HepG2 (cell line): ENCODE data around the gene H2AZ2. TPM values are rescaled to one million over a fixed set of nuclear protein-coding genes. Genes with fewer than 3 reads are reported as not detected.
A peak's percentile ranks its signal among the peaks of the same experiment; 100 is the strongest.

Experiments used
- CAMTA2 ChIP-seq: sonication (generic); formaldehyde crosslinking; IDR thresholded peaks from 2 replicates; pipeline ENCODE4 v1.4.0; 2020; ENCODE audit warnings: mild to moderate bottlenecking, missing genetic modification reagents, borderline replicate concordance
- CCDC6 ChIP-seq: sonication (generic); formaldehyde crosslinking; IDR thresholded peaks from 2 replicates; pipeline ENCODE4 v1.8.1; 2022; ENCODE audit warnings: mild to moderate bottlenecking, missing genetic modification reagents, moderate library complexity
- CENPT ChIP-seq: sonication (generic); formaldehyde crosslinking; IDR thresholded peaks from 2 replicates; pipeline ENCODE4 v1.8.0; 2022; ENCODE audit warnings: low read depth, mild to moderate bottlenecking, moderate library complexity, missing genetic modification reagents
- FOXC1 ChIP-seq: sonication (generic); formaldehyde crosslinking; IDR thresholded peaks from 2 replicates; pipeline ENCODE4 v1.8.0; 2022; ENCODE audit warnings: mild to moderate bottlenecking, missing genetic modification reagents, borderline replicate concordance
- FOXK1 ChIP-seq: sonication (generic); formaldehyde crosslinking; IDR thresholded peaks from 2 replicates; pipeline ENCODE4 v1.4.0; 2020; ENCODE audit warnings: low read depth, missing genetic modification reagents, borderline replicate concordance
- FOXP1 ChIP-seq, 2 experiments: fragments of 450-650 bp in 1 of 2; IDR thresholded peaks; 2 replicates each; pipeline ENCODE4 v1.6.1; 2017 to 2018; ENCODE audit warnings: antibody characterized with exemption in 1 of 2
- HHEX ChIP-seq: IDR thresholded peaks from 2 replicates; pipeline ENCODE4 v1.6.1; 2016; ENCODE audit warnings: control low read depth
- MAZ ChIP-seq, 2 experiments: sonication (generic) in 1 of 2; formaldehyde crosslinking in 1 of 2; IDR thresholded peaks; 2 replicates each; pipeline versions ENCODE4 v1.5.0 to v1.6.1; 2012 to 2020; ENCODE audit warnings: low read depth in 2 of 2, mild to moderate bottlenecking in 2 of 2, borderline replicate concordance in 1 of 2, improper control_type of control experiment in 1 of 2, low read length in 1 of 2, missing genetic modification reagents in 1 of 2, moderate library complexity in 1 of 2
- MTA1 ChIP-seq: sonication (generic); formaldehyde crosslinking; IDR thresholded peaks from 2 replicates; pipeline ENCODE4 v1.4.0; 2020; ENCODE audit warnings: missing genetic modification reagents, mild to moderate bottlenecking, borderline replicate concordance
- NFE2L1 ChIP-seq: sonication (generic); formaldehyde crosslinking; IDR thresholded peaks from 2 replicates; pipeline ENCODE4 v1.4.0; 2020; ENCODE audit warnings: missing genetic modification reagents, mild to moderate bottlenecking, borderline replicate concordance
- REPIN1 ChIP-seq: sonication (generic); formaldehyde crosslinking; IDR thresholded peaks from 2 replicates; pipeline ENCODE4 v1.8.0; 2022; ENCODE audit warnings: missing genetic modification reagents, low read depth, mild to moderate bottlenecking, borderline replicate concordance
- SRSF9 ChIP-seq: fragments of 200-400 bp; formaldehyde crosslinking; IDR thresholded peaks from 2 replicates; pipeline ENCODE4 v1.6.1; 2018; ENCODE audit warnings: borderline replicate concordance, mild to moderate bottlenecking, low read depth, low read length; ENCODE audit not compliant: insufficient read depth, poor library complexity, severe bottlenecking
- THAP7 ChIP-seq: sonication (generic); formaldehyde crosslinking; IDR thresholded peaks from 2 replicates; pipeline ENCODE4 v1.8.1; 2023; ENCODE audit warnings: mild to moderate bottlenecking, missing genetic modification reagents
- YY1 ChIP-seq: IDR thresholded peaks from 2 replicates; pipeline ENCODE4 v1.6.1; 2011; ENCODE audit warnings: low read length, low read depth, moderate library complexity, mild to moderate bottlenecking; ENCODE audit not compliant: insufficient read depth, insufficient replicate concordance
- ZFX ChIP-seq: sonication (generic); formaldehyde crosslinking; IDR thresholded peaks from 2 replicates; pipeline ENCODE4 v1.4.0; 2020; ENCODE audit warnings: mild to moderate bottlenecking, low read depth, missing genetic modification reagents, moderate library complexity
- ZNF30 ChIP-seq: sonication (generic); formaldehyde crosslinking; IDR thresholded peaks from 2 replicates; pipeline ENCODE4 v1.5.0; 2020; ENCODE audit warnings: mild to moderate bottlenecking, missing genetic modification reagents
- ZNF333 ChIP-seq: sonication (generic); formaldehyde crosslinking; IDR thresholded peaks from 2 replicates; pipeline ENCODE4 v1.4.0; 2020; ENCODE audit warnings: mild to moderate bottlenecking, missing genetic modification reagents, borderline replicate concordance
- ZNF414 ChIP-seq: sonication (generic); formaldehyde crosslinking; IDR thresholded peaks from 2 replicates; pipeline ENCODE4 v1.5.0; 2020; ENCODE audit warnings: missing genetic modification reagents
- ZNF431 ChIP-seq: sonication (generic); formaldehyde crosslinking; IDR thresholded peaks from 2 replicates; pipeline ENCODE4 v1.9.0; 2022; ENCODE audit warnings: missing genetic modification reagents, low read depth, mild to moderate bottlenecking, borderline replicate concordance
- ZNF460 ChIP-seq: sonication (generic); formaldehyde crosslinking; IDR thresholded peaks from 2 replicates; pipeline ENCODE4 v1.5.1; 2020; ENCODE audit warnings: missing genetic modification reagents, mild to moderate bottlenecking, borderline replicate concordance
- ZNF607 ChIP-seq: sonication (generic); formaldehyde crosslinking; IDR thresholded peaks from 2 replicates; pipeline ENCODE4 v1.5.1; 2020; ENCODE audit warnings: missing genetic modification reagents, mild to moderate bottlenecking, borderline replicate concordance
- ZNF678 ChIP-seq: sonication (generic); formaldehyde crosslinking; IDR thresholded peaks from 2 replicates; pipeline ENCODE4 v1.4.0; 2020; ENCODE audit warnings: mild to moderate bottlenecking, missing genetic modification reagents
- ZNF724P ChIP-seq: sonication (generic); formaldehyde crosslinking; IDR thresholded peaks from 2 replicates; pipeline ENCODE4 v1.8.0; 2022; ENCODE audit warnings: missing genetic modification reagents, borderline replicate concordance
- ZNF780A ChIP-seq: sonication (generic); formaldehyde crosslinking; IDR thresholded peaks from 2 replicates; pipeline ENCODE4 v1.8.0; 2022; ENCODE audit warnings: mild to moderate bottlenecking, missing genetic modification reagents, moderate library complexity
- polyA plus RNA-seq, 8 experiments: library from polyadenylated mRNA; depleted of rRNA in 3 of 8; stranded (reverse) in 7 of 8; unstranded in 1 of 8; fragments of >200 nt; fragmentation: Illumina TruSeq in 4 of 8; extraction: Trizol in 4 of 8; gene quantifications; 2 replicates each; pipeline versions ENCODE4 v1.2.1 to v1.2.3, GENCODE V29; 2011 to 2016; ENCODE audit warnings: low read depth in 4 of 8, missing spikeins in 1 of 8, mixed read lengths in 1 of 8; ENCODE audit not compliant: insufficient read depth in 1 of 8
- total RNA-seq, 5 experiments: library from RNA; depleted of rRNA; stranded (reverse); fragments of >200 nt; fragmentation: Illumina TruSeq; extraction: Trizol; gene quantifications; 2 replicates each; pipeline ENCODE4 v1.2.3, GENCODE V29; 2016; ENCODE audit warnings: low read depth in 1 of 5
- TF ChIP-seq, protein P1 (sequence below): sonication (generic); formaldehyde crosslinking; IDR thresholded peaks from 2 replicates; pipeline ENCODE4 v1.4.0; 2020; ENCODE audit warnings: missing genetic modification reagents

H2AZ2 gene
- total and polyA plus RNA-seq, 2 of the 13 experiments (the other 11 are each of a cell fraction or from before 2014, with no cell fraction given), result 121 to 223 TPM

DNA sequence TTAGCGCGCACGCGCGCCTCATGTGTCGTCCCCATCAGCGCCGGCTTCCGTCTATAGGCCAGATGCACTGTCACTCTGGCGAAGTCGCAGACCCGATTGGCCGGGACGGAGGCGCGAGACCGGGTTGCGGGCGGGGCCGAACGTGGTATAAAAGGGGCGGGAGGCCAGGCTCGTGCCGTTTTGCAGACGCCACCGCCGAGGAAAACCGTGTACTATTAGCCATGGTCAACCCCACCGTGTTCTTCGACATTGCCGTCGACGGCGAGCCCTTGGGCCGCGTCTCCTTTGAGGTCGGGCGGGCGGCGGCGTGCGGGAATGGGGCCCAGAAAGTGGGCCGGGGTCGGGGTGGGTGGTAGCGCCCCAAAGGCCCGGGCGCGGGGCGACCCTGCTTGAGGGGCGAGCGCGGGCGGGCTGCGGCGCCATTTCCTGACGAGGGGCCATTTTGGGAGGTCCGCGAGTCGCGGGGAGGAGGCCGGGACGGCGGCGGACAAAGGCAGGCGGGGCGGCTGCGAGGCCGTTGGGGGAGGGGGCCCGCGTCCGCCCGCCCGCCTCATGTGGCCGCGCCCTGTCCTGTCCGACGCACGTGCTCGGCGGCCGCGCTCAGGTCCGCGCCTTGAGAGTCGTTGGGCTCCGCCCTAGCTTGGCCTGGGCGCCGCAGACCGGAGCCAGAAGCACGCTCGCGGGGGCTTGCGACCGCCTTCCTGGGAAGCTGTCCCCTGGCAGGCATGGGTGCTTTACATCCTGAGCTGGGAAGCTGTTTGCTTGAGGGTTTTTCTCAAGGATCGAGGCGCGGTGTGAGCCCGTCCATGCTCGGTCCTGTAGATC lies 51.2 kb downstream of the H2AZ2 start, which contains the start of gene PPIA (continued):
- 0 out of 2 replicates have a peak, but pooled peaks have one; percentile 18 for TF ChIP-seq FOXK1 (CRISPR knock-in tag)
- TF ChIP-seq ZNF607 (CRISPR knock-in tag), result peak; percentile 70
- peak; percentile 90 for TF ChIP-seq YY1
- peak; percentile 64 for TF ChIP-seq CCDC6
- 0 out of 2 replicates have a peak, but pooled peaks have one; percentile 90 for TF ChIP-seq ZNF780A (CRISPR knock-in tag)
- TF ChIP-seq ZNF333 (CRISPR knock-in tag), result 0 out of 2 replicates have a peak, but pooled peaks have one; percentile 58
- peak; percentile 21; the same call in 1 of the 2 replicates for TF ChIP-seq REPIN1 (CRISPR knock-in tag)
- peak; percentile 9; the same call in 1 of the 2 replicates for TF ChIP-seq ZNF414 (CRISPR knock-in tag)
- TF ChIP-seq, protein P1, sequence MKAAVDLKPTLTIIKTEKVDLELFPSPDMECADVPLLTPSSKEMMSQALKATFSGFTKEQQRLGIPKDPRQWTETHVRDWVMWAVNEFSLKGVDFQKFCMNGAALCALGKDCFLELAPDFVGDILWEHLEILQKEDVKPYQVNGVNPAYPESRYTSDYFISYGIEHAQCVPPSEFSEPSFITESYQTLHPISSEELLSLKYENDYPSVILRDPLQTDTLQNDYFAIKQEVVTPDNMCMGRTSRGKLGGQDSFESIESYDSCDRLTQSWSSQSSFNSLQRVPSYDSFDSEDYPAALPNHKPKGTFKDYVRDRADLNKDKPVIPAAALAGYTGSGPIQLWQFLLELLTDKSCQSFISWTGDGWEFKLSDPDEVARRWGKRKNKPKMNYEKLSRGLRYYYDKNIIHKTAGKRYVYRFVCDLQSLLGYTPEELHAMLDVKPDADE (CRISPR knock-in tag), result peak; percentile 81
- peak; percentile 86 for TF ChIP-seq ZFX (CRISPR knock-in tag)
- peak; percentile 72 for TF ChIP-seq ZNF431 (CRISPR knock-in tag)
- no peak; the same call in 1 of the 2 replicates for TF ChIP-seq ZNF30
- TF ChIP-seq ZNF724P (CRISPR knock-in tag), result peak; percentile 17; the same call in 1 of the 2 replicates
- TF ChIP-seq THAP7 (CRISPR knock-in tag), result peak; percentile 63
- TF ChIP-seq FOXC1 (CRISPR knock-in tag), result peak; percentile 64; the same call in 1 of the 2 replicates
- TF ChIP-seq CAMTA2 (CRISPR knock-in tag), result peak; percentile 48; the same call in 1 of the 2 replicates
- TF ChIP-seq MTA1, result 0 out of 2 replicates have a peak, but pooled peaks have one; percentile 48
- no peak for TF ChIP-seq ZNF460 (CRISPR knock-in tag)
- no peak for TF ChIP-seq NFE2L1 (CRISPR knock-in tag)
- TF ChIP-seq ZNF678 (CRISPR knock-in tag), result peak; percentile 39; the same call in 1 of the 2 replicates
- no peak for TF ChIP-seq HHEX
- TF ChIP-seq SRSF9, result no peak
- TF ChIP-seq FOXP1 (IDR thresholded peaks at IDR 0.05), result no peak
- TF ChIP-seq FOXP1 (CRISPR knock-in tag; IDR thresholded peaks at IDR 0.05), result no peak
- no peak for TF ChIP-seq MAZ (IDR thresholded peaks at IDR 0.05; ENCODE audit: borderline replicate concordance, low read depth, low read length)
- TF ChIP-seq MAZ (CRISPR knock-in tag; IDR thresholded peaks at IDR 0.05; ENCODE audit: low read depth), result peak; percentile 67; the same call in 1 of the 2 replicates
- TF ChIP-seq CENPT (CRISPR knock-in tag), result peak; percentile 86; the same call in 1 of the 2 replicates
